Hindlimb muscle (tissue), 1 donor: Measurements from ENCODE around the gene NYNRIN. TPM values are rescaled to one million over a fixed set of nuclear protein-coding genes. Genes with fewer than 3 reads are reported as not detected.
"Not testable (repeated sequence)": the region's sequence is repeated elsewhere in the genome, so short reads cannot be mapped to it uniquely, and the experiment has no call there.

Source experiments
- DNase-seq: peaks from one replicate; pipeline ENCODE4 v3.0.0-alpha.2; 2013
- polyA plus RNA-seq: library from polyadenylated mRNA; unstranded; fragments of 120-200 nt; gene quantifications from one replicate; pipeline ENCODE4 v1.2.1, GENCODE V29; 2013; ENCODE audit not compliant: insufficient read length

Gene NYNRIN
- polyA plus RNA-seq, 1 donor = 25.1 TPM

- peak; percentile 89 for DNase-seq
Observed at GRCh38 chr14:24431569-24432258, 32.9 kb downstream of the NYNRIN start.

GRCh38 chr14:24432259-24433131 is 33.7 kb downstream of the NYNRIN start:
- no peak for DNase-seq

GRCh38 chr14:24434036-24434435 is 35.2 kb downstream of the NYNRIN start:
- DNase-seq = no peak

- DNase-seq = no peak
Observed at GRCh38 chr14:24434676-24435075, 35.9 kb downstream of the NYNRIN start.

- DNase-seq = no peak
Observed at GRCh38 chr14:24435192-24435810, 36.5 kb downstream of the NYNRIN start.

GRCh38 chr14:24435998-24436354 is 37.2 kb downstream of the NYNRIN start:
- no peak for DNase-seq

- peak; percentile 68 for DNase-seq
Observed at GRCh38 chr14:24436355-24437019, 37.7 kb downstream of the NYNRIN start.

- no peak for DNase-seq
Observed at GRCh38 chr14:24437020-24437735, 38.4 kb downstream of the NYNRIN start.

- DNase-seq = no peak
Observed at GRCh38 chr14:24437736-24438067, 38.9 kb downstream of the NYNRIN start.

GRCh38 chr14:24438223-24439097 is 39.7 kb downstream of the NYNRIN start:
- no peak for DNase-seq

- DNase-seq = no peak
Observed at GRCh38 chr14:24439257-24439656, 40.5 kb downstream of the NYNRIN start.

- no peak for DNase-seq
Observed at GRCh38 chr14:24439830-24440605, 41.2 kb downstream of the NYNRIN start.

GRCh38 chr14:24440606-24441399 is 42.0 kb downstream of the NYNRIN start:
- DNase-seq = no peak

GRCh38 chr14:24441485-24441884 is 42.7 kb downstream of the NYNRIN start:
- DNase-seq = no peak

- DNase-seq = no peak
Observed at GRCh38 chr14:24441904-24442239, 43.1 kb downstream of the NYNRIN start.

- peak; percentile 99 for DNase-seq
Observed at GRCh38 chr14:24442240-24443052, 43.6 kb downstream of the NYNRIN start, which contains the start of gene SDR39U1. SDR39U1 (minus strand) TSS chr14:24442776; CDS start chr14:24442769, 7 bp downstream.

GRCh38 chr14:24443053-24443665 is 44.4 kb downstream of the NYNRIN start:
- DNase-seq = no peak

- DNase-seq = not testable (repeated sequence)
Observed at GRCh38 chr14:24450828-24451227, 52.0 kb downstream of the NYNRIN start.
